ENCODE data around the gene KEL.
A peak's percentile ranks its signal among the peaks of the same experiment; 100 is the strongest.

KEL gene

DNA sequence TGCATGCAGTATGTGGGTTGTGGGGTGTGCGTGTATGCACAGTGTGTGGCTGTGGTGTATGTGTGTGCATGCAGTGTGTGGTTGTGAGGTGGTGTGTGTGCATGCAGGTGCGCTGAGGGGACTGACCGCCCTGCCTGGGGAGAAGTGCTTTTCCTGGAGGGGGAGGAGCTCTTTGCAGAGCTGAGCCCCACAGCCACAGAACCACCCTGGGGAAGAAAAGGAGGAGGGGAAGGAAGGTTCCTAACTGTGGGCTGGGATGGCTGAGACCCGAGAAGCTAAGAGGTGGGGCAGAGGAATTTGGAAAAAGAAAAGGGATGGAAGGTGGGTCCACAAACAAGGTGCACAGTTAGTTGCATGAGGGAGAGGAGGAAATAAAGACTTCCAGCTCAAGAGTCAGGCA is 28.5 kb downstream of the KEL start, which contains the start of gene TRPV5:
TRPV5 (minus strand) TSS at position 123 of the 400 bp plus-strand sequence. CDS start 287 bp downstream, outside the sequence.
- in situ Hi-C loops (cut with MboI; ENCODE audit: low pct_unique_long_range_greater_than_20kb, low sequenced_read_pairs), result no loop called here
- no peak for DNase-seq

DNA sequence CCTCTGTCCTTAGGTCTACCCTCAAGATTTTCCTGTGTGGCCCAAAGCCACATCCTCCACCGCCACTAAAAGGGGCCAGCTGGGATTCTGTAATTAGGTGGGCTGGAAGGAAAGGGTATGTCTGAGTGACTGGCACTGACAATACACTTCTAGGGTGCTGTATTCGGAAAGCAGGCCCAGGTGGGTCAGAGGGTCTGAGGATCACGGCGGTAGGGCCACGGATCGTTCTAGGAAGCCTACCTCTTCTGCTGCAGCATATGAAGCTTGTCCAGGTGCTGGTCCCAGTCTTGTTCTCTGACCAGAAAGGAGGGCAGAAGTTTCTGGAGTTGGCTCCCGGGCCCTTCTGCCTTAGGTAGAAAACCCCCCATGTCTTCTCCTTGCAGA is 29.1 kb downstream of the KEL start:
- in situ Hi-C loops (cut with MboI; ENCODE audit: low pct_unique_long_range_greater_than_20kb, low sequenced_read_pairs), result no loop called here
- no peak for DNase-seq

- no peak for DNase-seq
- in situ Hi-C loops (cut with MboI; ENCODE audit: low pct_unique_long_range_greater_than_20kb, low sequenced_read_pairs), result no loop called here
Measured at GRCh38 chr7:142932386-142933091, 29.6 kb downstream of the KEL start.

GRCh38 chr7:142930126-142930730 is 31.9 kb downstream of the KEL start:
- in situ Hi-C loops (cut with MboI; ENCODE audit: low pct_unique_long_range_greater_than_20kb, low sequenced_read_pairs), result no loop called here
- DNase-seq, result no peak

DNA sequence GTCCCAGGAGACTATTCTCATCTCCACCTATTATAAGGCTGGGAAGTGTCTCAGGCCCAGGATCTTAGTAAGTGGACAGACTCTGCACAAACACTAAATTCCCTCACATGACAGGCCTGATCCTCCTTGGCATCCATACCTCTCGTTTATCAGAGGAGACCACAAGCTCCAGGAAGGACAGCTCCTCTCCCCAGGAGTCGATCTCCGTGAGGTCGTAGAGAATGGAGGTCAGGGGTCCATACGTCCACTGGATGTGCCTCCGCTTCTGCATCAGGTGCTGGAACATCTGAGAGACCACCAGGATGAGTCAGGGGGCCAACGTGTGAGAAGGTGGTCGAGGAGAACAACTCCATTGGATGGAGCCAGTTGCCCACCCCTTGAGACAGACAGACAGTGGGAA is 34.2 kb downstream of the KEL start:
- DNase-seq, result no peak
- in situ Hi-C loops (cut with MboI; ENCODE audit: low pct_unique_long_range_greater_than_20kb, low sequenced_read_pairs), result no loop called here

GRCh38 chr7:142927085-142927745 is 34.9 kb downstream of the KEL start:
- peak; percentile 87 for DNase-seq
- in situ Hi-C loops (cut with MboI; ENCODE audit: low pct_unique_long_range_greater_than_20kb, low sequenced_read_pairs), result no loop called here

GRCh38 chr7:142925413-142925812 is 36.8 kb downstream of the KEL start:
- in situ Hi-C loops (cut with MboI; ENCODE audit: low pct_unique_long_range_greater_than_20kb, low sequenced_read_pairs), result no loop called here
- DNase-seq, result no peak

DNA sequence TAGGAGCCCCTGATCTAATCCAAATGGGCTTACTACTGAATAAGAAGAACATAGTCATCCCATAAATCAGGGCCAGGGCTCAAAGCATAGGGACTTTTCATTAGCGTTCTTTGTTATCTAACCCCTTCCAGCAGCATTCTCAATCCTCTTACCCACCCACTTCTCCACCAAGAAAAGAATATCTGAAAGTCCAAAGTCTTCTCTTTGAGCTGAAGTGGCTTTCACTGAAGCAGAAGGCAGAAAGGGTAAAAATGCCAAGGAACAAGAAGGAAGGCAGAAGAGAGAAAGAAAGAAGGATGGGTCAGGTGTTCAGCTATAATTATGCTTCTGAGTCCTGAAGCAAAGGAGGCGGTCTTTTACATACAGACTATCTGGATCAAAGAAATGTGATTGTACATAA is 38.8 kb downstream of the KEL start:
- in situ Hi-C loops (cut with MboI; ENCODE audit: low pct_unique_long_range_greater_than_20kb, low sequenced_read_pairs), result no loop called here
- DNase-seq, result no peak

DNA sequence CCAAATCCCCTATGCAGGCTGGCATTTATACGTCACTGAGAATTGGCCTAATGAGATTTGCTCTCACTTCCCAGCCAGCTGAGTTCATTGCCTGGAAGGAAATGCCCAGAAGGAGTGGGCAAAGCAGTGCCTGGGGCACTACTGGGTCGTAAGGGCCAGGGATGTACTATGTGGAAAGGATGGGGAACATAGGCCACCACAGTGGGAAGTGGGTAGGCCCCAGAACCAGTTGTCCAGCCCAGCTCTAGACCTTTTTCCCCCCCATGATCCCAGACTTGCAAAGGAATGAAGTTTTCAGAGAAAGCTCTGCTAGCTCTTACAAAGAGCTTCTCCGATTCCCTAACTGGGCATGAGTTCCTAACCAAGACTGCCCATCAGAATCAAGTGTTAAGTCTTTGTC is 42.5 kb downstream of the KEL start:
- no peak for DNase-seq
- in situ Hi-C loops (cut with MboI; ENCODE audit: low pct_unique_long_range_greater_than_20kb, low sequenced_read_pairs), result no loop called here

DNA sequence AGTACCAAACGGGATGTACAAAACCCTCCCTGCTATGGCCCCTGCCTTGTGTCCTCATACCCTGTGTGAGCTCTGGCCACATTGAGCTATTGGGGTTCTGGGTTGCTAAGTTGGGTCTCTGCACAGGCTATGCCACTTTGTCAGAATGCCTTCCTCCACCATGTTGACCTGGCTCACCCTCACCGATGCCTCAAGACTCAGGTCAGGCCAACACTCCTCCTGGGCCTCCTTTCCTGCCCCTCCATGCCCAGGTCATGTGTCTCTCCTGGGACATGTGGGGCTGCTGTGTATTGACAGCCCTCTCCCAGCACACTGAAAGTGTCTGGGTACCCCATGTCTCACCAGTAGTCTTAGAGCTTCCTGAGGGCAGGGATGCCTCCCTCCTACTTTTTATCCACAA is 43.3 kb downstream of the KEL start:
- no peak for DNase-seq
- in situ Hi-C loops (cut with MboI; ENCODE audit: low pct_unique_long_range_greater_than_20kb, low sequenced_read_pairs), result no loop called here

DNA sequence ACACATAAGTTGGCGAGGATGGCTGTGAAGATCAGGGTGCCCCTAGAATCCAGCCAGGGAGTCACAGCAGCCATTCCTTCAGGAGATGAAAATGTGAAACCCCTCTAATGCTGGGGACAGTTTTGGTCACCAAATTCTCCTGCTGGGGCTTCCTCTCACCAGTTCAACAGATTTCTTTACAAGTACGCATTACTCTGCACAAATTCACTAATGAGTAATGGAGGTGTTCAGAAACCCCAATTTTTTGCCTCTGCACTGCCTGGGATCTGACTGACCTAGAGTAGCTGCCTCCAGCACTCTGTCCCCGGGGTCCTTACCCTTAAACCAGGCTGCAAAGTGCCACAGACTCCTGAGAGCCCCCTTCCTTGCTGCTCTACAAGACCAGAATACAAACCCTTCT is 44.7 kb downstream of the KEL start:
- in situ Hi-C loops (cut with MboI; ENCODE audit: low pct_unique_long_range_greater_than_20kb, low sequenced_read_pairs), result no loop called here
- DNase-seq, result no peak

DNA sequence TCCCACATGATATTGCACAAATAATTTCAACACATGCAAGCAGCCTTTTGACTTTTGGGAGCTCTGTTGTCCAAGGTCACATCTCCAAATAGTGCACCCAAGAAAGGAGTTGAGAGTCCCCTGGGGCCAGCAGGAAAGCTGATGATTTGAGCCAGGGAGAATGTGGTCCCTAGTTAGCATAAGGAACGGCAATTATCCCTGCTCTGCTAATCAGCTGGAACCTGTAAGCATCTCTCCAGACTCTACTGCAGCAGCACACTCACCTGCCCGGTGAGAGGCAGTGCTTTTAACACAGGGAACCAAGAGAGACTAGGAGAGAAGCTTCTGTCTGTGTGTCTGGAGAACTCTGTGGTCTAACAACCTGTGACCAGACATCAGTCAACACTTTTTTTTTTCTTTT is 45.7 kb downstream of the KEL start:
- no peak for DNase-seq
- in situ Hi-C loops (cut with MboI; ENCODE audit: low pct_unique_long_range_greater_than_20kb, low sequenced_read_pairs), result no loop called here

DNA sequence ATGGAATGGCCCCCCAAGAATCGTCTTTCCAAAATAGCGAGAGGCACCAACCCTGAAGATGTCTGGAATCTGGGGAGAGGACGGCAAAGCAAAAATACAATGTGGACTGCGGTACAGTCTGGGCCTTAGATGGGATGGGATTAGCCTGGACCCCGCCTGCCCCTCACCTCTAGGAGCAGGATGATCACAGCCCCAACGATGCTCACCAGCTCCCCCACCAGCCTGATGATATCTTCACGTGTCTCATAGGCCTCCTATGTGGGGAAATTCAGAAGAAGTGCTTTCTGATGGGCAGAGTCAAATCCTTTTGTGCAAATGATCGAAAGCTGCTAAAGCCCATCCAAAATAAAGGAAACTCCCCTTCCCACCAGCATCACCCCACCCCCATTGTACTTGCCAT is 46.8 kb downstream of the KEL start:
- no peak for DNase-seq

GRCh38 chr7:142914121-142914520 is 48.0 kb downstream of the KEL start:
- in situ Hi-C loops (cut with MboI; ENCODE audit: low pct_unique_long_range_greater_than_20kb, low sequenced_read_pairs), result no loop called here

More for the DNA sequence above, 46.8 kb downstream of the KEL start:
- in situ Hi-C loops (cut with MboI; ENCODE audit: low pct_unique_long_range_greater_than_20kb, low sequenced_read_pairs), result no loop called here

GRCh38 chr7:142913566-142913965 is 48.6 kb downstream of the KEL start:
- in situ Hi-C loops (cut with MboI; ENCODE audit: low pct_unique_long_range_greater_than_20kb, low sequenced_read_pairs), result no loop called here
- DNase-seq, result no peak

More at GRCh38 chr7:142914121-142914520, 48.0 kb downstream of the KEL start:
- DNase-seq, result no peak

DNA sequence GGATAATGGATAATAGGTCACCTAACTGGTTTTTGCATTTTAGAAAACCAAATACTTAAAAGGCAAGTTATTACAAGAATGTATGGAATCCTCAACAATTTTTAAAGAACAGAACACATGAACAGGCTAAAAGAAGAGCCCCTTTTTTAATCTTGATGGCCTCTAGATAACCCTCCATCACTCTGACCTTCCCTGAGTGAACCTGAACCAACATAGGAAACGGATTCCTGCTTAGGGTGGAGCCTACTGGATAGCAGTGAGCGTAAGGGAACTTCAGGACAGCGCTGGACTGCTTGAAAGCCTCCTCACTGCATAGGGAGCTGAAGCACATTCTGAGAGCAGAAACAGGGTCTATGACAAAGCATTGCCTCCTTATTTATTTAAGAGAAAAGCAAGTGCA is 49.1 kb downstream of the KEL start:
- in situ Hi-C loops (cut with MboI; ENCODE audit: low pct_unique_long_range_greater_than_20kb, low sequenced_read_pairs), result no loop called here
- no peak for DNase-seq

- DNase-seq, result no peak
- in situ Hi-C loops (cut with MboI; ENCODE audit: low pct_unique_long_range_greater_than_20kb, low sequenced_read_pairs), result no loop called here
Measured at GRCh38 chr7:142910481-142910880, 51.7 kb downstream of the KEL start.

DNA sequence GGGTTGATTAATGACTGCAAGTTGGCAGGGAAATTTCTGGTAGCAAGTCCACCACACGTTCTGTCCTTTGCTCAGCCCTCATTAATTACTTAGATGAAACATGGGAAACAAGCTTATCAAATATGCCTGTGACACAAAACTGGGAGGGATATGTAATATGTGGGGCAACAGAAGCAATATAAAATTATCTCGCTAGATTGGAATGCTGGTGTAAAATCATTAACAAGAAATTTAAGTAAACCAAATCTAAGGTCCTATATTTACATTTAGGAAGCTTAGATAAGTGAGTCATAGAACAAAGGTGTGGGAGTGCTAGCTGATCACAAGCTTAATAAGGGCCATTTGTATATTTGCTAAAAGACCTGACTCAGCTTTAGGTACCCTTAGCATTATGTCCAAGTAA is 52.1 kb downstream of the KEL start:
- no peak for DNase-seq
- in situ Hi-C loops (cut with MboI; ENCODE audit: low pct_unique_long_range_greater_than_20kb, low sequenced_read_pairs), result no loop called here

- in situ Hi-C loops (cut with MboI; ENCODE audit: low pct_unique_long_range_greater_than_20kb, low sequenced_read_pairs), result no loop called here
- peak; percentile 48 for DNase-seq
Measured at GRCh38 chr7:142908921-142909890, 53.0 kb downstream of the KEL start.
